Fibroblast of lung (primary cell): ENCODE measurements around the gene MYO9A.

ENCODE experiments used
- CTCF ChIP-seq, 2 donors: IDR thresholded peaks in 1 of 2; conservative IDR thresholded peaks in 1 of 2; 1 replicate in 1 of 2; 2 replicates in 1 of 2; pipeline ENCODE4 v1.5.1; 2011 to 2012; ENCODE audit warnings: low read length in 2 of 2, control low read depth in 1 of 2, inconsistent platforms in 1 of 2, low read depth in 1 of 2, mild to moderate bottlenecking in 1 of 2
- EZH2 ChIP-seq: IDR thresholded peaks from 2 replicates; pipeline ENCODE4 v1.5.1; 2012; ENCODE audit warnings: low read length, control low read depth, mild to moderate bottlenecking; ENCODE audit errors: missing control alignments

- no peak for TF ChIP-seq CTCF (conservative IDR thresholded peaks at IDR 0.05 in 1 of 2, IDR thresholded peaks at IDR 0.05 in 1 of 2; ENCODE audit: low read depth in 1 of 2, low read length in 2 of 2)
- TF ChIP-seq EZH2: no peak
Measured at GRCh38 chr15:71788646-71789579, 329.0 kb downstream of the MYO9A start.
